T-helper 17 cell (primary cell): Measurements from ENCODE around the gene DCHS2. TPM values are rescaled to one million over a fixed set of nuclear protein-coding genes. Genes with fewer than 3 reads are reported as not detected.
"Not testable (repeated sequence)": the region's sequence is repeated elsewhere in the genome, so short reads cannot be mapped to it uniquely, and the experiment has no call there.

Experiments used
- ATAC-seq: fragments of 150-1000 bp; cut with Tn5 transposase; 2 replicates; pipeline ENCODE4 v1.10.0; 2021; ENCODE audit warnings: mild to moderate bottlenecking, moderate library complexity
- DNase-seq, 3 donors: peaks; one replicate each; pipeline versions ENCODE4 v3.0.0 to v3.0.0-alpha.2; 2020 to 2021
- H3K9me3 ChIP-seq: one replicate; pipeline ENCODE4 v1.7.0; 2013; ENCODE audit warnings: low read length, mild to moderate bottlenecking; ENCODE audit not compliant: control insufficient read depth, poor library complexity, severe bottlenecking
- H3K27ac Mint-ChIP-seq: one replicate; pipeline ENCODE4 v1.8.0; 2022; ENCODE audit warnings: mild to moderate bottlenecking, moderate library complexity, mixed read lengths
- H3K27me3 Mint-ChIP-seq: one replicate; pipeline ENCODE4 v1.8.0; 2022; ENCODE audit warnings: mixed read lengths
- H3K36me3 Mint-ChIP-seq: one replicate; pipeline ENCODE4 v1.8.0; 2022; ENCODE audit warnings: low read depth, mixed read lengths
- H3K4me1 Mint-ChIP-seq: one replicate; pipeline ENCODE4 v1.8.0; 2022; ENCODE audit warnings: mild to moderate bottlenecking, mixed read lengths
- H3K4me3 Mint-ChIP-seq: one replicate; pipeline ENCODE4 v1.8.0; 2022; ENCODE audit warnings: mild to moderate bottlenecking, moderate library complexity, mixed read lengths
- total RNA-seq, 4 donors: library from RNA in 2 of 4; stranded (reverse) in 2 of 4; gene quantifications; one replicate each; pipeline ENCODE4 v1.2.3 and lab custom pipeline; 2022 to 2026

Gene DCHS2
- total RNA-seq, 2 donors from 2014 or later, result 0.12 to 0.21 TPM

DNA sequence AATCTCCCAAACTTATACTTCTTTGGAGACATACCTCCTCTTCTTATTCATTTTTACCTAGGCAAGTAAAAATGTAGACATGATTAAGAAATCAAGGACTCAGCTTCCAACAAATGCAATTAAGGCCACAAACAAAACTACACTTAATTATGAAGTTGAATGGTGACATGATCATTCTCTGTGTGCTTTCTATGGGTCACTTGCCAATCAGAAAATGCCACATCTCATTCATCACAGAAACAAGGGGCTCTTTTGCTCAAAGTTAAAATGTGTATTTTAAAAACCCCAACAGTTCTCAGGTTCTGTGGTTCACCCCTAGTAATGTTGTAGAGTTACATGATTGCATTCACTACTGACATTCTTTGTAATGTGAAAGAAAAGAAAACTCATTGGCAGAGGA is 273.5 kb downstream of the DCHS2 start:
- no peak for DNase-seq
- no peaks in the 10 kb centered on the region for H3K9me3 ChIP-seq
- Mint-ChIP-seq H3K27me3 (no peaks in the 10 kb centered on the region), H3K4me1 (no peaks in the 10 kb centered on the region), H3K36me3 (no peaks in the 10 kb centered on the region), H3K4me3 (no peak overlapping the region), H3K27ac (no peak overlapping the region)
- ATAC-seq, result no peak

DNA sequence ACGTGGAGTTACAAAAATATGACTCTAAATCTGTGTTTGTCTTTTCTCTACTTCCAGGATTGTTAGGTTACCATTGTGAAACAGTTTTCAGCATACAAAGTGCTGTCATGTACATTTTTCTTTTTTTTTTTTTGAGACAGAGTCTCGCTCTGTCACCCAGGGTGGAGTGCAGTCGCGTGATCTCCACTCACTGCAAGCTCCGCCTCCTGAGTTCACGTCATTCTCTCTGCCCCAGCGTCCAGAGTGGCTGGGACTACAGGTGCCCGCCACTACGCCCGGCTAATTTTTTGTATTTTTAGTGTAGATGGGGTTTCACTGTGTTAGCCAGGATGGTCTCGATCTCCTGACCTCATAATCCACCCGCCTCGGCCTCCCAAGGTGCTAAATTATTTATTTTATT is 274.2 kb downstream of the DCHS2 start:
- not testable (repeated sequence) for H3K27ac Mint-ChIP-seq, H3K36me3 Mint-ChIP-seq, H3K9me3 ChIP-seq, H3K4me3 Mint-ChIP-seq, ATAC-seq, H3K4me1 Mint-ChIP-seq, H3K27me3 Mint-ChIP-seq, DNase-seq

DNA sequence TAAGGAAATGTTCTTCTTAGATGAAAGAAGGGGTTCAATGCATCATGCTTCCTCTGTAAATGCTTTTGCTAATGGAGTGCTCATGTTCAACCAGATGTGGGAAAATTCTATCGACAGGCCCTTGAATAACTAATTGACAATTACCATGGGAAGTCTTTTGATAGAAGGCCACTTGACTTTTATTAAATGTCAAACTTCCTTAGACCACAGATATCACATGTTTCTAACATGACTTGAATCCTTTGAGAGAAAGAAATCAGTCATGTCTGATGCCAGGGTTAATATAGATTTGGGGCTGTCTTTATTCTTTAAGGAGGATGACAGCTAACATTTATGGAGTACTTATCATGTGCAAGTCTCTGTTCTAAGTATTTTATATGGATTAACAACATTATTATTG is 280.1 kb downstream of the DCHS2 start:
- H3K9me3 ChIP-seq, result no peaks in the 10 kb centered on the region
- DNase-seq, result no peak
- Mint-ChIP-seq H3K4me1 (no peaks in the 10 kb centered on the region), H3K36me3 (no peaks in the 10 kb centered on the region), H3K27me3 (no peaks in the 10 kb centered on the region), H3K27ac (no peak overlapping the region), H3K4me3 (no peak overlapping the region)
- ATAC-seq, result no peak

DNA sequence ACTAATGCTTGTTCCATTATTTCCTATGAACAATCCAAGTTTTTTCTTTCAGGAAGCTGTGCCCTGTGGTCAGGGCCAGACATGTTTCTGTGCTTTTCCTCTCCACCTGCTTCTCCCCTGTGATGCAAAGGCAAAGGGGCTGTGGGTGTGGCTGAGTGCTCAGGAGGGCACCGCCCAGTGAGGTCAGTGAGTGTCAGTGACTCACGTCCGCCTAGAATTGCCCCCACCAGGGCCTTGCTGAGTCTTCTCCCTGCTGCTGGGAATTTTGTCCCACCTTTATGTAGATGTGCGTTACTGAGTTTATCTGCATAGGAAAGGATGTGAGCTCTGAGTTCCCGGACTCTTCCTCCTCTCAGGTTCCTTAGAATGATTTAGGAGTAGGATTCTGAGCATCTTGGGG is 283.2 kb downstream of the DCHS2 start:
- H3K36me3 Mint-ChIP-seq, result no peaks in the 10 kb centered on the region
- DNase-seq (no peak), ATAC-seq (no peak)
- H3K27ac Mint-ChIP-seq, result no peak overlapping the region
- no peaks in the 10 kb centered on the region for H3K9me3 ChIP-seq
- H3K4me3 Mint-ChIP-seq, result no peak overlapping the region
- H3K27me3 Mint-ChIP-seq, result no peaks in the 10 kb centered on the region
- H3K4me1 Mint-ChIP-seq, result no peaks in the 10 kb centered on the region

DNA sequence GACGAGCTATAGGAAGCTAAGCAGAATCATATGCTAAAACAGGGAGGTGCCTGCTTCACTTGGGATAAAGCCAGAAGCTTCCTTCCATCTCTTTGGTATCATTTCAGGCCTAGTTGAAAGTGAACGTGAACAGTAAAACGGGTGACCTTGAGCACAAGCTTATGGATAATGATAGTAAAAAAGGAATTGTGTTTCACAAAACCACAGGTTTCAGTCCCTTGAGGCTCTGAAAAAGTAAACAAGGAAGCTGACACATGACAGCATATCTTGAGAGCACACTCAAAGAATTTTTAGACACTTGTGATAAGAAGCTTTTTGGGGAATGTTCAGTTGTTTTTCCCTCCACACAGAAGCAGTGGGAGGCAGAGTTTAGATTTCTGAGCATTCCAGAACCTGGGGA is 286.1 kb downstream of the DCHS2 start:
- no peaks in the 10 kb centered on the region for H3K9me3 ChIP-seq
- peaks cover 6% of the 10 kb centered on the region for H3K27me3 Mint-ChIP-seq
- H3K36me3 Mint-ChIP-seq, result no peaks in the 10 kb centered on the region
- H3K4me1 Mint-ChIP-seq, result no peaks in the 10 kb centered on the region
- H3K27ac Mint-ChIP-seq, result no peak overlapping the region
- H3K4me3 Mint-ChIP-seq, result no peak overlapping the region
- DNase-seq (no peak), ATAC-seq (no peak)

DNA sequence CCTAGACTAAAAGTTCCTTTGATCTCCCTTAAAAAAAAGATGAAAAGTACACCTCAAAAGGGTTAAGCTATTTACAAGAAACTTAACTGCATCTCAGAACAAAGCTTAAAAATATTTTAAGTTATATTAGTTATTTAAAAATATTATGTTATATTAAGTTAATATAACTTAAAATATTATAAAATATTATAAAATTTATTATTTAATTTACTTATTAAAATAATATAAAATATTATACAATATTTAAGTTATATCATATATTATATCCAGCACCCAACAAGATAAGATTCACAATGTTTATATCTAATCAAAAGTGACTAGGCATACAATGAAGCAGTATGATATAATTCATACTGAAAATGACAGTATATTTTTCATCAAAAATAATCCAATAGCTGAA is 296.9 kb downstream of the DCHS2 start:
- Mint-ChIP-seq H3K27me3 (peaks cover 6% of the 10 kb centered on the region), H3K36me3 (no peaks in the 10 kb centered on the region), H3K4me3 (no peak overlapping the region), H3K27ac (no peak overlapping the region), H3K4me1 (no peaks in the 10 kb centered on the region)
- no peaks in the 10 kb centered on the region for H3K9me3 ChIP-seq
- ATAC-seq, result no peak
- no peak for DNase-seq

DNA sequence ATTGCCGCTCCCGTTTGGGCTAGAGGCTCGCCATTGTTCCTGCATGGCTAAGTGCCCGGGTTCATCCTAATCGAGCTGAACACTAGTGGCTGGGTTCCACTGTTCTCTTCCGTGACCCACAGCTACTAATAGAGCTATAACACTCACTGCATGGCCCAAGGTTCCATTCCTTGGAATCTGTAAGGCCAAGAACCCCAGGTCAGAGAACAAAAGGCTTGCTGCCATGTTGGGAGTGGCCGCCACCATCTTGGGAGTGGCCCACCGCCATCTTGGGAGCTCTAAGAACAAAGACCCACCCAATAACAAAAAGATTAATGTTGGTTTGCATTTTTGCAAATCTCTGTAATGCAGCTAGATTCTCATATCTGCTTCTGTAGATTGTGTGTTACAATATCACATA is 299.0 kb downstream of the DCHS2 start:
- H3K9me3 ChIP-seq, result no peaks in the 10 kb centered on the region
- DNase-seq (no peak), ATAC-seq (no peak)
- no peak overlapping the region for H3K27ac Mint-ChIP-seq
- no peaks in the 10 kb centered on the region for H3K36me3 Mint-ChIP-seq
- H3K27me3 Mint-ChIP-seq, result peaks cover 6% of the 10 kb centered on the region
- H3K4me3 Mint-ChIP-seq, result no peak overlapping the region
- no peaks in the 10 kb centered on the region for H3K4me1 Mint-ChIP-seq

DNA sequence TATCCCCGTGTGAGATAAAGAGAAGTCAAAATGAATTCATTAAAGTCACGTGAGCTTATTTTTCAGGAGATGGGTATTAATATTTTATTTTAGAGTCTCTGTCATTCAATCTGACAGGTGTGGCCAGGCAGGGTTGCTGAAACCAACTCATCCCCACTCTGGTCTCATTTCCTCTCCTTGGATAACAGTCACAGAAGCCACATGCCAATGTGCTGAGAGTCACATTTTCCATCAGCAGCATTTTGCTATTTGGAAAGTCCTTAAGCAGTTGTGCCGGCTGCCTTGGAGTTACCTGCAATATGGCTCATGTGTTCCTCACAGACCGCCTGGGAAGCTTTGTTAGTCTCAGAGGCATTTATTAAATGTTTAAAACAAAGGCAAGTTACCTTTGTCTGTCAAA is 302.3 kb downstream of the DCHS2 start:
- H3K36me3 Mint-ChIP-seq, result no peaks in the 10 kb centered on the region
- H3K27me3 Mint-ChIP-seq, result peaks cover 10% of the 10 kb centered on the region
- no peak overlapping the region for H3K27ac Mint-ChIP-seq
- no peak for DNase-seq
- ATAC-seq, result no peak
- H3K9me3 ChIP-seq, result no peaks in the 10 kb centered on the region
- no peaks in the 10 kb centered on the region for H3K4me1 Mint-ChIP-seq
- H3K4me3 Mint-ChIP-seq, result no peak overlapping the region

DNA sequence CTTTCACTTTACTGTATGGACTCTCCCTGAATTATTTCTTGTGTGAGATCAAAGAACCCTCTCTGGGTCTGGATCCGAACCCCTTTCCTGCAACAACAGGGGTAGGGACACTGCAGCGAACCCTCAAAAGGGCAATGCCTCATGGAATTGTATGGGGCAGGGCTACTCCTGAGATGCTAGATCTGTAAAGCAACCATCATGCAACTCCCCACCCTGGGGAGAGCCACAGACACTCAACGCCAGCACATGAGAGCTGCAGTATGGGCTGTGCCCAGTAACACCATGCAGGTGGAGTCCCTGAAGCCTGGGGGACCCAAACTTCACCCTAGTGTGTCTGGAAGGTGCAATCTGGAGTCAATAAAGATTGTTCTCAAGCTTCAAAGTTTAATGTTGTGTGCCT is 304.7 kb downstream of the DCHS2 start:
- no peaks in the 10 kb centered on the region for H3K9me3 ChIP-seq
- Mint-ChIP-seq H3K36me3 (no peaks in the 10 kb centered on the region), H3K4me1 (no peaks in the 10 kb centered on the region), H3K27ac (no peak overlapping the region), H3K27me3 (peaks cover 5% of the 10 kb centered on the region), H3K4me3 (no peak overlapping the region)
- DNase-seq (no peak), ATAC-seq (no peak)

DNA sequence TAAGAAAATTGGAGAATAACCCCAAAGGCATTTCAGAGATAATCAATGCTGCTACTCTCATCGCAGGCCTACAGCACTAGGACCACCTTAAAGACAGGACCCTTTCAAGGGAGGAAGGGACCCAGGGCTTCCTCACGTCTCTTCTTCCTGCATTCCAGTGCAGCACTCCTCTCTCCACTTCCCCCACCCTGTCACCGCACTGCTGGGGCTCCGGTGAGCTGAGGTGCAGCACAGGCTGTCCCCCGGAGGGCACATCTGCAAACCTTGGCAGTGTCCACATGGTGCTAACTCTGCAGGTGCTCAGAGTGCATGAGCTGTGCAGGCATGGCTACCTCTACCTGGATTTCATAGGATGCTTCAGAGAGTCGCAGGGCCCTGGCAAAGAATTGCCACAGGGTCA is 305.6 kb downstream of the DCHS2 start:
- H3K36me3 Mint-ChIP-seq, result no peaks in the 10 kb centered on the region
- no peak overlapping the region for H3K4me3 Mint-ChIP-seq
- peaks cover 11% of the 10 kb centered on the region for H3K27me3 Mint-ChIP-seq

DNA sequence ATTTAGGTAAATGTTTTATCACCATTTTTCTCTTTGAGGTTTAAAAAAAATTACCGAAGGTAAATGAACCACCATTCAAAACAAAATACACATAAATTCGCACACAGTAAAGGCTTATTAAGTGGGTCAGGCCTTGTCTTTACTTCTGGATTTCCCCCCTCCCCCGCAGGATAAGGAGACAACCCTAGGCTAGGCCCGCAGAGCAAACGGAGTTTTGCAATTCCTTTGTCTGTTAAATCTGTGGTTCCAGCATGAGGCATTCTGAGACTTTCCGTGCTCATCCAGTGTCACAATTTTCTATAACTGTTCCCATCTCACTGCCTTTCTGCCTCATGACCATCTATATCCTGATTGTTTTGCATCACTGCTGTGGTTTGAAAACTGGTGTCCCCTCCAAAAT is 307.4 kb downstream of the DCHS2 start:
- H3K4me3 Mint-ChIP-seq, result no peak overlapping the region
- ATAC-seq, result no peak
- DNase-seq, result no peak
- H3K36me3 Mint-ChIP-seq, result no peaks in the 10 kb centered on the region
- no peak overlapping the region for H3K27ac Mint-ChIP-seq
- peaks cover 16% of the 10 kb centered on the region for H3K27me3 Mint-ChIP-seq
- no peaks in the 10 kb centered on the region for H3K4me1 Mint-ChIP-seq
- no peaks in the 10 kb centered on the region for H3K9me3 ChIP-seq

More for the DNA sequence above, 305.6 kb downstream of the DCHS2 start:
- ATAC-seq, result no peak
- H3K9me3 ChIP-seq, result no peaks in the 10 kb centered on the region
- DNase-seq, result no peak
- H3K27ac Mint-ChIP-seq, result no peak overlapping the region
- H3K4me1 Mint-ChIP-seq, result no peaks in the 10 kb centered on the region

DNA sequence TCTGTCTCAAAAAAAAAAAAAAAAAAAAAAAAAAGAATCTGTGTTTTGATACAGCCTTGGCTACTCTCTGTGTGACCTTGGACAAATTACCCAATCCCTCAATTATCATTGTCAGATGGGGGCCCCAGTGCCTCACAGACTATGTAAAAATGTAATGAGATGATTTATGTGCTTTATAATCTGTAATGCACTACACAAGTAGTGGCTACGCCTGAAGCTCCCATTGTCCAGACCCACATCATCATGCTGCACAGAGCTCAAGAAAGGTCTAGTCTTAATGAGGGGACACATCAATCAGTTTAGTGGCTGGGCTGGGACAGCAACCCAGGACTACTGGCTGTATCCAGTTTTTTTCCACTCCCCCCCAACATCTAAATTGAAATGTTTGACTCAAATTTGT is 308.3 kb downstream of the DCHS2 start:
- ATAC-seq, result no peak
- Mint-ChIP-seq H3K4me1 (no peaks in the 10 kb centered on the region), H3K36me3 (no peaks in the 10 kb centered on the region), H3K27ac (no peak overlapping the region), H3K27me3 (peaks cover 16% of the 10 kb centered on the region), H3K4me3 (no peak overlapping the region)
- no peaks in the 10 kb centered on the region for H3K9me3 ChIP-seq
- no peak for DNase-seq
